ENCODE data around the gene COL8A2.
A peak's percentile ranks its signal among the peaks of the same experiment; 100 is the strongest.

Gene COL8A2

DNA sequence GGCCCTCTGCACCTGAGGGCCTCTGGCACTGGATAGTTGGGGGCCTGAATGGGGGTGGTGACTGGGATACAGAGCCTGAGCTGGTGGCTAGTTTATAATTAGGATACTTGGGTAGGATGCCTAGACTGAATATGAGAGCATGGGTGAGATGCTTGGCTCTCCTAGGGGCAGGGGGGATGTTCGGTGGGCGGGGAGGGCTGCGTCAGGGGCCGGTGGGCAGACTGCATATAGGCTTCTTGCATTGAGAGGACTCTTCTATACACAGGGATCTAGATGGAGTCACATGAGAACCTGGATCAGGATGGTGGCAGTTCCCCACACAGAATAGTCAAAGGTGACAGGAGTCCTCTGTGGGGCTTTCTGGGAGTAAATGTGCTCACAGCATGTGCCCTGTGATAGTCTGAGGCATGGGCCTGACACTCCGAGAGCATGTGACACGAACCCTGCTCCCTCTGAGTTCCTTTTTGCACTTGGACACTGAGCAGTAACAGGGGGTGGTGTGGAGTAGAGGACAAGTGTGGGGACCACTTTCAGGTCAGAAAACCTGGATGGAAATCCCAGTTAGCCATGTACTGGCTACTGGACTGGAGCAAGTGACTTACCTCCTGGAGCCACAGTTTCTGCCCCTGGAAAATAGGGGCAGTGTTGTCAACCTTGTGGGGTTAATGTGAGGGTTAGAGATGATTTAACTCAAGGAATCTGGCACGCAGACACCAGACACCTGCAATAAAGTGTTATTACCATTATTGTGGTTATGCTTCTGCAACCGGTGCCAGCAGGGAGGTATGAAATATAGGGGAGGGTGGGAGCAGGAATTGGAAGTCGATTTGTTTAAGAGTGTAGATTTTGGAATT is 33.2 kb upstream of the COL8A2 start:
- DNase-seq (ENCODE audit: low read depth, low spot score): no peak
- TF ChIP-seq, protein P1, sequence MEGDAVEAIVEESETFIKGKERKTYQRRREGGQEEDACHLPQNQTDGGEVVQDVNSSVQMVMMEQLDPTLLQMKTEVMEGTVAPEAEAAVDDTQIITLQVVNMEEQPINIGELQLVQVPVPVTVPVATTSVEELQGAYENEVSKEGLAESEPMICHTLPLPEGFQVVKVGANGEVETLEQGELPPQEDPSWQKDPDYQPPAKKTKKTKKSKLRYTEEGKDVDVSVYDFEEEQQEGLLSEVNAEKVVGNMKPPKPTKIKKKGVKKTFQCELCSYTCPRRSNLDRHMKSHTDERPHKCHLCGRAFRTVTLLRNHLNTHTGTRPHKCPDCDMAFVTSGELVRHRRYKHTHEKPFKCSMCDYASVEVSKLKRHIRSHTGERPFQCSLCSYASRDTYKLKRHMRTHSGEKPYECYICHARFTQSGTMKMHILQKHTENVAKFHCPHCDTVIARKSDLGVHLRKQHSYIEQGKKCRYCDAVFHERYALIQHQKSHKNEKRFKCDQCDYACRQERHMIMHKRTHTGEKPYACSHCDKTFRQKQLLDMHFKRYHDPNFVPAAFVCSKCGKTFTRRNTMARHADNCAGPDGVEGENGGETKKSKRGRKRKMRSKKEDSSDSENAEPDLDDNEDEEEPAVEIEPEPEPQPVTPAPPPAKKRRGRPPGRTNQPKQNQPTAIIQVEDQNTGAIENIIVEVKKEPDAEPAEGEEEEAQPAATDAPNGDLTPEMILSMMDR (IDR thresholded peaks at IDR 0.05; ENCODE audit: insufficient read depth, low read length, missing control alignments): no peak
- peak overlapping the region; percentile 97 for H3K4me3 ChIP-seq (ENCODE audit: low read depth, low read length)
- ChIA-PET POLR2A (no interaction called here), CTCF (interaction anchor here (1.1 to 10.3 kb wide), 4 partner anchors 12 to 128 kb away, joined by 3 to 164 read pairs (median 10); no protein-coding TSS in a partner anchor)

DNA sequence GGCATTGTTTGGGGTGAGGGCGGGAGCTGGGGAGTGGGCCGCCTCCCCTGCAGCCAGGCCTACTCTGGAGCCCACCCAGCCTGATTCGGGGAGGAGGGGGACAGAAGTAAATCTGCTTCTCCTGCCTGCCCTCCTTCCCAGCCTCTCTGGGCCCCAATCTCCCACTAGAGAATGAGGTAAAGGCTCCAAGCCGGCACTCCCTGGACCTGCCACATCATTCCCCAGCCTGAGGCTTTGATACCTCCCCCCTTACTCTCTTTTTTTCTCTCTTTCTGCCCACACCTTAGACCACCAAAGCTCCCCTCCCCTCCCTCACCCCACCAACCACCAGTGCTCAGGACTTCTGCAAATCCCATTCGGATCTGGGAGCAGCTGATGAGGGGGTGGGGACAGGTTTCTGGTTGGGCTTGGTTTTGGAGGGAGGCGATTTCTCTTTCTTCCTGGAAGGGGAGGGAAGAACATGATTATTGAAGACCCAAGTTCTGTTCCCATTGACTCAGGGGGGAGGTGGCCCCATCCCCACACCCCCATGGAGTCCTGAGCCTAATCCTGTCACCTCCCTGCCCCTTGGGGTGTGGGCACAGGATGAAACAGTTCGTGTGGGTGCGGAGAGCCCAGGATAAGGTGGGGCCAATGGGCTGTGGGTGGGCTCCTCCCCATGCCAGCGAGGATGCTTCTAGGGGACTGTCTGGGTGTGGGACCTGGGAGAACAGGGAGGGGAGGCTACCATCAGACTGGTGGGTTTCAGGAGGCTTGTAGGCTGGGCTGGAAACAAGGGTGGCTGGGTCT is 32.3 kb upstream of the COL8A2 start:
- ChIA-PET POLR2A (interaction anchor here (0.7 to 2.6 kb wide), 5 partner anchors 16 to 229 kb away, joined by 3 to 8 read pairs (median 5); partner anchors contain the start of gene THRAP3), CTCF (interaction anchor here (1.1 to 10.3 kb wide), 5 partner anchors 12 to 128 kb away, joined by 3 to 164 read pairs (median 8); no protein-coding TSS in a partner anchor)
- H3K4me3 ChIP-seq (ENCODE audit: low read depth, low read length): peak overlapping the region; percentile 97
- DNase-seq (ENCODE audit: low read depth, low spot score): no peak
- TF ChIP-seq, protein P1 (IDR thresholded peaks at IDR 0.05; ENCODE audit: insufficient read depth, low read length, missing control alignments): no peak

DNA sequence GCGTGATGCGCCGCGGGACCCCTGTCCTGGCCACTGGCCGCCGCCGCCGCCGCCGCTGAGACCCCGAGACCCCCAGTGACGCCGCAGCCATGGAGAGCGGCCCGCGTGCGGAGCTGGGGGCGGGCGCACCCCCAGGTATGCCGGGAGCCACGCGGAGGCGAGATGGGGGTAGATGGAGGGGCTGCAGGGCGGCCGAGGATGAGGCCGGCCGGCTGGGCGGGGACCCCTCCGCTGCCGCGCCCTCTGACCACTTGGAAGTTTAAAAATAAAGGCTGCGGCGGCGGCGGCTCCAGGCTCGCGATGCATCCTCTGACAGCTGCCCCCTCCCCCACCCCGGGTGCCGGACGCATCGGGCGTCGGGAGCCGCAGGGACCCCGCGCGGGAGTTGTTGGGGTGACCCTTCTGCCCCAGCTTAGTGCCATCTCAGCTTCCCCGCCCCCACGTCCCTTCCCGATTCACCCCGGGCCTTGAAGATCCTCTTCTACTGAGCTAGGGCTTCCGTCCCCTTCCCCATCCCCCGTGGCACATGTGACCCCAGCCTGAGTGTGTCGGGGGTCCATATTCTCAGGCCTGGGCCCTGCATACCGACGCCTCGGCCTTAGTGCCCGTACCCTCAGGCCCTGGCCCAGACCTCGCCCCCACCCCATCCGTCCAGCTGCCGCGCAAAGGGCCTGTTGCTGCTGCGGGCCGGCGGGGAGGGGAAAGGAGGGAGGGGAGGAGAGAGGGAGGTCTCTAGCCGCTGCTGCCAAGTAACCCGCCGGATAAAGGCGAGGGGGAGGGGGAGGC is 31.5 kb upstream of the COL8A2 start:
- CTCF ChIA-PET: interaction anchor here (1.2 to 10.3 kb wide), 4 partner anchors 22 to 129 kb away, joined by 5 to 164 read pairs (median 10); no protein-coding TSS in a partner anchor
- no peak for DNase-seq (ENCODE audit: low read depth, low spot score)
- TF ChIP-seq, protein P1 (IDR thresholded peaks at IDR 0.05; ENCODE audit: insufficient read depth, low read length, missing control alignments): no peak
- POLR2A ChIA-PET: interaction anchor here (0.6 to 2.6 kb wide), 11 partner anchors 16 to 587 kb away, joined by 3 to 8 read pairs (median 3); partner anchors contain the start of gene THRAP3
- H3K4me3 ChIP-seq (ENCODE audit: low read depth, low read length): peak overlapping the region; percentile 97

DNA sequence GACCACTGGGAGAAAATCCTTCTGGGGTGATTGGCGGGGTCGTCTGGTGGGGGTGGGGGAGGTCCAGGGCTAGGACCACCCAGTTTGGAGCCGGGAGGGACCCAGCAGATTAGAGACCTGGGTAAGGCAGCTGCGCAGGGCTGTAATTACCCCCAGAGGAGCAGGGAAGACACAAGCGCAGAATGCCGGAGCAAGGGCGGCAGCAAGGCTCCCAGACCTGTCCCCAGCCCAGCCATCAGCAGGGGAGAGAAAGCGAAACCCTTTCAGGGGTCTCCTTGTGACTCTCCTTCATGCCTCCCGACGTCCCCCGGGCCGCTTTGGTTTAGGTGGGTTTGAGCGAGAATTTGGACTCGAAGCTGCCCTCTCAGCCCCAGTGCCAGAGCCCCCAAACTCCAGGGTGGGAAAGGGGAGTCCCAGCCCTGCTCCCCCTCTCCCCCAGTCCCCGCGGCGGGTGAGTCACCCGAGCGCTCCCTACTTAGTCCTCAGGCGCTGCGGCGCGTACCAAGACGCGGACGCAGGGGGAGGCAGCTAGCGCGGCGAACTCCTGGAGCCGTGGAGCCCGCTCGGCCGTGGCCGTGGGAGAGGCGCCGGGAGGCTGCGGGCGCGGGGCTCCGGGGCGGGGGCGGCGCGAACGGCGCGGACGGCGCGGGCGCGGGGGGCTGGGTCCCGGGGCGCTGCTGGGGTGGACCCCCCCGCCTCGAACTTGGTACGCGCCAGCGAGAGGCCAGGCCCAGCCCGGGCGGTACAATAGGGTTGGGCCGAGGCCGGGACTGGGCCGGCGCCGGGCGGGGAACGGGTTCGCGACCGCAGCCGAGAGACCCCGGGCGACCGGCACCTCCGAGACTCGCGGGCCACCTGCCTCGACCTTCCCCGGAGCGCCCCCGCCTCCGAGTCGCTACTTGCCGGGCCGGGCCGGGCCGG is 30.6 kb upstream of the COL8A2 start, which contains the start of gene MAP7D1:
Gene MAP7D1, plus strand, starts transcription at position 753 of the 921 bp plus-strand sequence. CDS start 258 bp downstream, outside the sequence.
- TF ChIP-seq, protein P1 (IDR thresholded peaks at IDR 0.05; ENCODE audit: insufficient read depth, low read length, missing control alignments): no peak
- DNase-seq (ENCODE audit: low read depth, low spot score): no peak
- peak within 1 kb of the TSS; percentile 97 for H3K4me3 ChIP-seq (ENCODE audit: low read depth, low read length)
- ChIA-PET CTCF (interaction anchor here (1.2 to 10.3 kb wide), 8 partner anchors 21 to 134 kb away, joined by 3 to 164 read pairs (median 4); partner anchors contain the start of gene THRAP3), POLR2A (interaction anchor here (0.6 to 2.6 kb wide), 8 partner anchors 17 to 587 kb away, joined by 3 to 8 read pairs (median 3); partner anchors contain the start of gene THRAP3)
